ENCODE results near the gene AIPL1. TPM values are rescaled to one million over a fixed set of nuclear protein-coding genes. Genes with fewer than 3 reads are reported as not detected.

AIPL1 gene
- total RNA-seq, 1 donor from 2014 or later = 0.76 TPM

DNA sequence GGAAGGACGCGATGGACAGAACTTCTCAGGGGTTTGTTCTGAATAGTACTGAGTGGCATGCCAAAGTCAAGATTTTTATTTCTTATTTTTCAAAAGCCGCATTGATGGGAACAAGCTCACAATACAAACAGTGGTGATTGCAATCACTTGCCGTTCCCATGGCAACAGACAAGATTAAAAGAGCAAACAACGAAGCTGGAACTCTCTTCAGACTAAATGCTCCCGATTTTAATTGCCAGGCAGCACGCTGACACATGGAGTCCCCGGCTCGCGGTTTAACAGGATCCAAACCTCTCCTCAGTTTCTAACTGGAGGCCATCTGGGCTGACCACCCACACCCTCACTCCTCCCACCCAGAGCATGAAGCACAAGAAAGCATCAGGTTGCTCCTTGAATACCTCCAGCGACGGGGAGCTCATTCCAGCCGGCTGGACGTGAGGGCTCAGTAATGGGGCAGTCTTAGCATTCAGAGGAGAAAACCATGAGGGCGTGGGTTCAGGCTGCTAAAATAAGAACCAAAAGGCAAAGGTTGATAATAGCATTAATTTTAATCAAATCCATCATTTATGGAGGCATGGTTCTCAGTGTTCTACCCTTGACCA is 41.5 kb downstream of the AIPL1 start:
- Mint-ChIP-seq H3K4me3 (ENCODE audit: unreplicated experiment) (no peak overlapping the region), H3K9me3 (ENCODE audit: unreplicated experiment) (peaks cover 4% of the 10 kb centered on the region), H3K4me1 (ENCODE audit: low read depth, unreplicated experiment) (peaks cover 9% of the 10 kb centered on the region), H3K36me3 (ENCODE audit: unreplicated experiment) (peaks cover 4% of the 10 kb centered on the region), H3K27me3 (ENCODE audit: unreplicated experiment) (no peaks in the 10 kb centered on the region), H3K27ac (ENCODE audit: unreplicated experiment) (no peak overlapping the region)
- no peak for DNase-seq
- TF ChIP-seq, protein P1, sequence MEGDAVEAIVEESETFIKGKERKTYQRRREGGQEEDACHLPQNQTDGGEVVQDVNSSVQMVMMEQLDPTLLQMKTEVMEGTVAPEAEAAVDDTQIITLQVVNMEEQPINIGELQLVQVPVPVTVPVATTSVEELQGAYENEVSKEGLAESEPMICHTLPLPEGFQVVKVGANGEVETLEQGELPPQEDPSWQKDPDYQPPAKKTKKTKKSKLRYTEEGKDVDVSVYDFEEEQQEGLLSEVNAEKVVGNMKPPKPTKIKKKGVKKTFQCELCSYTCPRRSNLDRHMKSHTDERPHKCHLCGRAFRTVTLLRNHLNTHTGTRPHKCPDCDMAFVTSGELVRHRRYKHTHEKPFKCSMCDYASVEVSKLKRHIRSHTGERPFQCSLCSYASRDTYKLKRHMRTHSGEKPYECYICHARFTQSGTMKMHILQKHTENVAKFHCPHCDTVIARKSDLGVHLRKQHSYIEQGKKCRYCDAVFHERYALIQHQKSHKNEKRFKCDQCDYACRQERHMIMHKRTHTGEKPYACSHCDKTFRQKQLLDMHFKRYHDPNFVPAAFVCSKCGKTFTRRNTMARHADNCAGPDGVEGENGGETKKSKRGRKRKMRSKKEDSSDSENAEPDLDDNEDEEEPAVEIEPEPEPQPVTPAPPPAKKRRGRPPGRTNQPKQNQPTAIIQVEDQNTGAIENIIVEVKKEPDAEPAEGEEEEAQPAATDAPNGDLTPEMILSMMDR (IDR thresholded peaks at IDR 0.05; ENCODE audit: partially characterized antibody, unreplicated experiment) = no peak

GRCh38 chr17:6392609-6393350 is 42.1 kb downstream of the AIPL1 start:
- TF ChIP-seq, protein P1 (IDR thresholded peaks at IDR 0.05; ENCODE audit: partially characterized antibody, unreplicated experiment) = no peak
- DNase-seq = no peak
- Mint-ChIP-seq H3K36me3 (ENCODE audit: unreplicated experiment) (no peaks in the 10 kb centered on the region), H3K4me3 (ENCODE audit: unreplicated experiment) (no peak overlapping the region), H3K27me3 (ENCODE audit: unreplicated experiment) (no peaks in the 10 kb centered on the region), H3K27ac (ENCODE audit: unreplicated experiment) (no peak overlapping the region), H3K9me3 (ENCODE audit: unreplicated experiment) (peaks cover under 1% of the 10 kb centered on the region), H3K4me1 (ENCODE audit: low read depth, unreplicated experiment) (peaks cover 9% of the 10 kb centered on the region)

DNA sequence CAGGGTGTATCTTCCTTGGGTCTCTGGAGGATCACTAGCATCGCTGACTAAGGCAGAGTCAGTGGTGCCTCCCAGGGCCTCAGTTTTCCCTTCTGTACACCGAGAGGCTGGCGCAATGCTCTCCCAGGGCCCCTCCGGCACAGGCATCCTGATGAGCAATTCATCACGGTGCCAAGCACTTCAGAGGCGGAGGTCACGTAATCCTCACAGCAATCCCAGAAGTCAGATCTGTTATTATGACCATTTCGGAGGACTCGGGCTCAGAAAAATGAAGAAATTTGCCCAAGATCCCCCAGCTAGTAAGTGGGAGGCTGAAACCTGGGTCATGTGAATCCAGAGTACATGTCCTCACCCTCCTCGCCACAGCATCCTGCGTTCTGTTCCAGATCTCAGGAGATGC is 46.5 kb downstream of the AIPL1 start:
- H3K27ac Mint-ChIP-seq (ENCODE audit: unreplicated experiment) = no peak overlapping the region
- no peak for DNase-seq
- no peak overlapping the region for H3K4me3 Mint-ChIP-seq (ENCODE audit: unreplicated experiment)
- TF ChIP-seq, protein P1 (IDR thresholded peaks at IDR 0.05; ENCODE audit: partially characterized antibody, unreplicated experiment) = no peak
- no peaks in the 10 kb centered on the region for H3K9me3 Mint-ChIP-seq (ENCODE audit: unreplicated experiment)
- H3K36me3 Mint-ChIP-seq (ENCODE audit: unreplicated experiment) = no peaks in the 10 kb centered on the region
- H3K4me1 Mint-ChIP-seq (ENCODE audit: low read depth, unreplicated experiment) = no peaks in the 10 kb centered on the region
- H3K27me3 Mint-ChIP-seq (ENCODE audit: unreplicated experiment) = no peaks in the 10 kb centered on the region

DNA sequence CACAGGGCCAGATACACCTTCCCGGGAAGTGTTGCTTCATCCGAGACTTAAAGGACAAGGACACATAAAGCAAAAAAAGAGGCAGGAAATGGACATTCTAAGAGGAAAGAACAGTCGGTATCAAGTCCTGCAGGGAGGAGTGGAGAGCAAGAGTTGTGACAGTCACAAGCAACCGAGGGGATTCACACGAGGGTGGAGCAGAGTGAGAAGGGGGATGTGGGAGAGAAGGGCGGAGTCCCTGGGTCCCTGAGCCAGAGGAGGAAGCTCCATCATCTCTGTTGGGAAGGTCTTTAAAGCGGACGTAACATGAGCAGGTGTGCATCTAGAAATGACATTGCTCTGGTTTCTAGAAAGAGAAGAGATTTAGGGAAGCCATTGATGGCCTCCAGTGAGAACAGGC is 47.1 kb downstream of the AIPL1 start:
- no peaks in the 10 kb centered on the region for H3K36me3 Mint-ChIP-seq (ENCODE audit: unreplicated experiment)
- no peaks in the 10 kb centered on the region for H3K27me3 Mint-ChIP-seq (ENCODE audit: unreplicated experiment)
- H3K4me1 Mint-ChIP-seq (ENCODE audit: low read depth, unreplicated experiment) = peaks cover 4% of the 10 kb centered on the region
- no peak overlapping the region for H3K4me3 Mint-ChIP-seq (ENCODE audit: unreplicated experiment)
- peaks cover 1% of the 10 kb centered on the region for H3K9me3 Mint-ChIP-seq (ENCODE audit: unreplicated experiment)
- no peak for DNase-seq
- no peak overlapping the region for H3K27ac Mint-ChIP-seq (ENCODE audit: unreplicated experiment)
- TF ChIP-seq, protein P1 (IDR thresholded peaks at IDR 0.05; ENCODE audit: partially characterized antibody, unreplicated experiment) = no peak

DNA sequence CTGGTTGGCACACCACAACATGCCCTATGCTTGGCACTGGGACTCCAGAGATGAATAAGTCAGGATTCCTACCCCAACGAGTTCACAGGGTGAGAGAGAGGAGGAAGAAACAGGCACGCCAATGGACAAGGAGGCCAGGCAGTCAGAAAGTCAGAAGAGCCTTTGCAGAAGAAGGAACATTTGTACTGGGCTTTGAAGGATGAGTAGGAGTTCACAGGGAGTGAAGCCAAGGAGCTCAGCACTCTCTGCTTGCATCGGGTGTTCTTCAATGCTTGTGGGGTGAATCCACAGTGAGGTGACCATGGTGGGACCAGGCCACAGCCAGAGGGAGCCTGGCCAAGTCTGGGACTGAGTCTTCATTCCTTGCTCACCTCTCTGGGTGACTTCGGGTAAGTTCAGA is 47.5 kb downstream of the AIPL1 start:
- peaks cover 7% of the 10 kb centered on the region for H3K4me1 Mint-ChIP-seq (ENCODE audit: low read depth, unreplicated experiment)
- no peak for DNase-seq
- H3K9me3 Mint-ChIP-seq (ENCODE audit: unreplicated experiment) = peaks cover 1% of the 10 kb centered on the region
- H3K36me3 Mint-ChIP-seq (ENCODE audit: unreplicated experiment) = no peaks in the 10 kb centered on the region
- H3K4me3 Mint-ChIP-seq (ENCODE audit: unreplicated experiment) = no peak overlapping the region
- H3K27me3 Mint-ChIP-seq (ENCODE audit: unreplicated experiment) = no peaks in the 10 kb centered on the region
- no peak overlapping the region for H3K27ac Mint-ChIP-seq (ENCODE audit: unreplicated experiment)
- TF ChIP-seq, protein P1 (IDR thresholded peaks at IDR 0.05; ENCODE audit: partially characterized antibody, unreplicated experiment) = no peak
